Lower leg skin (tissue), 4 donors: ENCODE measurements around the gene APOL6. TPM values are rescaled to one million over a fixed set of nuclear protein-coding genes. Genes with fewer than 3 reads are reported as not detected.
"Not testable (repeated sequence)": the region's sequence is repeated elsewhere in the genome, so short reads cannot be mapped to it uniquely, and the experiment has no call there.

Experiments
- DNase-seq, 2 donors: peaks; one replicate each; pipeline ENCODE4 v3.0.0-alpha.2; 2019; ENCODE audit warnings: low spot score in 2 of 2
- H3K4me3 ChIP-seq: fragments of 200-600 bp; sonication (generic); 2 replicates; pipeline ENCODE4 v1.5.1; 2017; ENCODE audit warnings: mild to moderate bottlenecking, low read depth; ENCODE audit not compliant: poor library complexity, severe bottlenecking
- CTCF ChIP-seq, 3 donors: fragments of 450-650 bp; IDR thresholded peaks; one replicate each; pipeline ENCODE4 v1.5.1; 2016; ENCODE audit warnings: antibody characterized with exemption in 3 of 3, mild to moderate bottlenecking in 3 of 3, moderate library complexity in 2 of 3
- POLR2A ChIP-seq, 2 donors: fragments of 450-650 bp; IDR thresholded peaks; one replicate each; pipeline ENCODE4 v1.6.1; 2016 to 2017; ENCODE audit warnings: antibody characterized with exemption in 2 of 2, mild to moderate bottlenecking in 1 of 2, moderate library complexity in 1 of 2
- WGBS, 2 donors: methylation state at CpG; one replicate each; pipeline ENCODE4 v1.1.5; 2018; 5-methylcytosine and 5-hydroxymethylcytosine counted together
- intact Hi-C: fragments of 100-400 bp; cut with DNase I; formaldehyde crosslinking; loops from one replicate; pipeline ENCODE4 v1.15.0; 2023; ENCODE audit warnings: low total_unique reads
- total RNA-seq, 4 donors: library from RNA; depleted of rRNA; stranded (reverse); fragments of >200 nt; gene quantifications; one replicate each; pipeline ENCODE4 v1.1.0, GENCODE V29; 2016

APOL6 gene
- total RNA-seq, 4 donors from 2014 or later, result 3.0 to 3.9 (median 3.8) TPM

GRCh38 chr22:35678836-35679235 lies 30.6 kb downstream of the APOL6 start:
- intact Hi-C loops, result no loop called here
- no peak for DNase-seq
- no peak for TF ChIP-seq CTCF (IDR thresholded peaks at IDR 0.05)
- TF ChIP-seq POLR2A (IDR thresholded peaks at IDR 0.05), result no peak
- H3K4me3 ChIP-seq, result no peak overlapping the region
- 90 to 92% methylated on average over 2 of the region's 2 CpGs for WGBS, 2 donors

- WGBS, 2 donors, result 41 to 49% methylated on average over 4 of the region's 4 CpGs
- H3K4me3 ChIP-seq, intact Hi-C loops, DNase-seq: not testable (repeated sequence)
Observed at GRCh38 chr22:35679492-35679891, 31.2 kb downstream of the APOL6 start.

GRCh38 chr22:35681454-35682052 lies 33.3 kb downstream of the APOL6 start:
- intact Hi-C loops, result no loop called here
- TF ChIP-seq POLR2A (IDR thresholded peaks at IDR 0.05), result no peak
- TF ChIP-seq CTCF (IDR thresholded peaks at IDR 0.05), result no peak
- WGBS, 2 donors, result 64 to 77% methylated on average over 4 of the region's 4 CpGs
- DNase-seq, result no peak
- no peak overlapping the region for H3K4me3 ChIP-seq

GRCh38 chr22:35683560-35683959 lies 35.3 kb downstream of the APOL6 start:
- TF ChIP-seq POLR2A (IDR thresholded peaks at IDR 0.05), result no peak
- TF ChIP-seq CTCF (IDR thresholded peaks at IDR 0.05), result no peak
- H3K4me3 ChIP-seq, result no peak overlapping the region
- WGBS, 2 donors, result 88 to 97% methylated on average over 1 of the region's 1 CpG
- no peak for DNase-seq
- intact Hi-C loops, result no loop called here

- no peak for DNase-seq
- TF ChIP-seq POLR2A (IDR thresholded peaks at IDR 0.05) (no peak), CTCF (IDR thresholded peaks at IDR 0.05) (no peak)
- no peak overlapping the region for H3K4me3 ChIP-seq
- intact Hi-C loops, result no loop called here
- 28 to 44% methylated on average over 3 of the region's 3 CpGs for WGBS, 2 donors
Observed at GRCh38 chr22:35684270-35684700, 36.0 kb downstream of the APOL6 start.

- intact Hi-C loops, result no loop called here
- no peak overlapping the region for H3K4me3 ChIP-seq
- TF ChIP-seq POLR2A (IDR thresholded peaks at IDR 0.05) (no peak), CTCF (IDR thresholded peaks at IDR 0.05) (no peak)
- no peak for DNase-seq
Observed at GRCh38 chr22:35684732-35685131, 36.5 kb downstream of the APOL6 start.
